Measurements from ENCODE around the gene FRMD4A.
"Not testable (repeated sequence)": the region's sequence is repeated elsewhere in the genome, so short reads cannot be mapped to it uniquely, and the experiment has no call there.

FRMD4A gene

DNA sequence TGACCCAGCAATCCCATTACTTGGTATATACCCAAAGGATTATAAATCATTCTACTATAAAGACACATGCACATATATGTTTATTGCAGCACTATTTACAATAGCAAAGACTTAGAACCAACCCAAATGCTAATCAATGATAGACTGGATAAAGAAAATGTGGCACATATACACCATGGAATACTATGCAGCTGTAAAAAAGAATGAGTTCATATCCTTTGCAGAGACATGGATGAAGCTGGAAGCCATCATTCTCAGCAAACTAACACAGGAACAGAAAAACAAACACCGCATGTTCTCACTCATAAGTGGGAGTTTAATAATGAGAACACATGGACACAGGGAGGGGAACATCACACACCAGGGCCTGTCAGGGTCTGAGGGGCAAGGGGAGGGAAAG lies 434.6 kb downstream of the FRMD4A start:
- DNase-seq, result not testable (repeated sequence)

DNA sequence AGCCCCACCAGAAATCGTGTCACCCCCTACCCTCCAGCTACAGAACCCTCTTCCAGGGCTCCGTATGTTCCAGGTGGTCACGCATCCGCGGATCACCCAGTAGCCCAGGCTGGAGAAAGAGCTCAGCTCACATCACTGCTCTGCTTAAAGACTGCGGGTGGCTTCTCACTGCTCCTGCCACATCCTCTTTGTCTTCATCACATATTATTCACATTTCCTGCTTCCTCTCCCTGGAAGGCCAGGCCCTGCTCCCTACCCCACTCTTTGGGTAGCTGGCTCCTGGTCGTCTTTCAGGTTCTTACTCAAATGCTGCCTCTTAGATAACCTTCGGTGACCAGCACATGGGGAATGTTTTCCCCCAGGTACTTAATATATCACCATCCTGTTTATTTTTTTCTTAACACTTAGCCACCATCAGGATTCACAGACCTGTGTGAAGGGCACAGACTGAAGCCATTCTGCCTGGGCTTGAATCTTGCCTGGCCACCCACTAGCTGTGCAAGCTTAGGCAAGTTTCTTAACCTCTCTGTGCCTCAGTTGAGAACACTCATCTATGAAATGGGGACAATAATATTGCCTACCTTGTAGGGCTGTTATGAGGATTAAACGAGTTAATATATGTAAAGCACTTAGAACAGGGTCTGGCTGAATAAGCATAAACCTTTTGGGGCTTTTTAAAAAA lies 436.2 kb downstream of the FRMD4A start:
- no peak for DNase-seq

DNA sequence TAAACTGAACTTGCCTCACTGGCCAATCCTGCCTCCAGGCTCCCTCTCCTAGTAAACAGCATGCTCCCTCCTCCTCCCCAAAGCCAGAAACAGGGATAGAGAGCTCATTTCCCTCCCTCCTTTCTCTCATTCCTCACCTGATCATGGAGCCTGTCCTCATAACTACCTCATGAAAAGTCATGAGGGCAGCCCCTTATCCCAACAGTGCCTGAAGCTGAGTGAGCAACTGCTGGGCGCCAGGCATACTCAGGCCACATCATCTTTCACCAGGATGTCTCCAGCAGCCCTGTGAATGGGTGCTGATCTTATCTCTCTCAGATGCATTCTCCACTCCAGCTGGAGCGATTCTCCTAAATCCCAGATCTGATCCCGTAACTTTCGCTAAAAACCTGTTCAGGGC lies 436.8 kb downstream of the FRMD4A start:
- no peak for DNase-seq

DNA sequence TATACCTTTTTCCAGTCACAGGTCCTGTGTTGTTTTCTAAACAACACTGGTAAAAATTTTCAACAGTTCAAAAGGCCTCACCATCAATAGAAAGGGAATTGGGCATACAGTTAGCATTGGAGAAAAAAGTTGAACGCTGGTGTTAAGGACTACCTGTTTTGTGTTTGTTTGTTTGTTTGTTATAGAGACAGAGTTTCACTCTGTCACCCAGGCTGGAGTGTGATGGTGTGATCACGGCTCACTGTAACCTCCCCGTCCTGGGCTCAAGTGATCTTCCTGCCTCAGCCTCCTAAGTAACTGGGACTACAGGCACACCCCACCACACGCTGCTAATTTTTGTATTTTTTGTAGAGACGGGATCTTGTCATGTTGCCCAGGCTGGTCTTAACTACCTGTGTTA lies 437.9 kb downstream of the FRMD4A start:
- no peak for DNase-seq

DNA sequence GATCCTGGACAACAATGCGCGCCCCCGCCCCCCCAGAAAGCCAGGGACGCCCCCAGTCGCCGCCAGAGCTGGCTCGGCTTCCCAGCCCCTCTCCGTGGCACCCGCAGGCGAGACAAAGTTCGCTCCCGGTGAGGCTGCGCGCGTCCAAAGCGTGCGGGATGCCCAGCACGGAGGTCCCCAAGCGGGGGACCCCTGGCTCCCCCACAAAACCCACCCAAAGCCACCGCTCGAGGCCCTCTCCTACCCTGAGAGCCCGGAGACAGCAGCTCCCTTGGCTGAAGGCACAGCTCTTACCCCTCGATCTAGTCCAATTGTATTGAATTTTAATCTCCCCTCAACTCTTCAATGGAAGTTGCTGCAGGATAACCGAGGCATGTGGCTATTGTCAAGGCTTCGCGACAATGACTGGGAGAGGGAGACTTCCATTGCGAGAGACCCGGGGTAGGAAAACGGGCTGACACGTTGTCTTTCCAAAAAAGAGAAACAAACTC lies 438.7 kb downstream of the FRMD4A start:
- no peak for DNase-seq

DNA sequence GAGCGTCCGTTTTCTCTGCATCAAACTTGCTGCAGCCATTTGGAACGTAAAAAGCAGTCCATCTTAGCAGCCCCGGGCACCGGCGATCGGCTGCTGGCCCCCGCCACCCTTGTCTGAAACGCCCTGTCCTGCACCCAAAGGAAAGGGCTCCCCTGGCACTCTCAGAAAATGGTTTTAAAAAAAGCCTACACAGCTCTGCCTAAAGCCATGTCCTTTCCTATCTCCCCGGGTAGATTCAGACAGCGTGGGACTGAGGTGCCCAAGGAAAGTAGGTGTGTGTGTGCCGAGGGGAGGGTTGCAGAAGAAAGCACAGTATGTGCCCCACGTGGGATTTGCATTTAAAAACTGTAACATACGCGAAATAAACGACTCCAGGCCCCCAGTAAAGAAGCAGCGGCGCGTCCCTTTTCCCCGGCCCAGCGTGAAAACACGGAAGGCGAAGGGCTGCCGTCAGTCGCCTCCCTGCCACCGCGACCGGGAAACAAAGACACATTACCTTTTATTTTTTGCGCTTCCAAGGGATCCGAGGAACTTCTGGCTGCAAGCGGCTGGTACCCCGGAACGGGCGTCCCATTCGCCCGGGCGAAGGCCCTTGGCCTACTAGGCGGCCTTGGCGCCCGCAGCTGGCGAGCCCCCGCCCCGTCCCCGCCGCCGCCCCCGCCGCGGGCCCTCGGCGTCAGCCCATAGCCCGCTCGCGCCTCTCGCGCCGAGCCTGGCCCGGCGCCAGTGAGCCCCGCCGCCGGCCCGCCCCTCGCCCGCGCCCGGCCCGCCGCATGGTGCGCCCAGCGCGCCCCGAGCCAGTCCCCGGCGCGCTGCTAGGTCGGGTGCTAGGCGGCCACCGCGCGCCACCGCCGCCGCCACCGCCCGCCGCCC lies 439.4 kb downstream of the FRMD4A start:
- DNase-seq, result no peak

DNA sequence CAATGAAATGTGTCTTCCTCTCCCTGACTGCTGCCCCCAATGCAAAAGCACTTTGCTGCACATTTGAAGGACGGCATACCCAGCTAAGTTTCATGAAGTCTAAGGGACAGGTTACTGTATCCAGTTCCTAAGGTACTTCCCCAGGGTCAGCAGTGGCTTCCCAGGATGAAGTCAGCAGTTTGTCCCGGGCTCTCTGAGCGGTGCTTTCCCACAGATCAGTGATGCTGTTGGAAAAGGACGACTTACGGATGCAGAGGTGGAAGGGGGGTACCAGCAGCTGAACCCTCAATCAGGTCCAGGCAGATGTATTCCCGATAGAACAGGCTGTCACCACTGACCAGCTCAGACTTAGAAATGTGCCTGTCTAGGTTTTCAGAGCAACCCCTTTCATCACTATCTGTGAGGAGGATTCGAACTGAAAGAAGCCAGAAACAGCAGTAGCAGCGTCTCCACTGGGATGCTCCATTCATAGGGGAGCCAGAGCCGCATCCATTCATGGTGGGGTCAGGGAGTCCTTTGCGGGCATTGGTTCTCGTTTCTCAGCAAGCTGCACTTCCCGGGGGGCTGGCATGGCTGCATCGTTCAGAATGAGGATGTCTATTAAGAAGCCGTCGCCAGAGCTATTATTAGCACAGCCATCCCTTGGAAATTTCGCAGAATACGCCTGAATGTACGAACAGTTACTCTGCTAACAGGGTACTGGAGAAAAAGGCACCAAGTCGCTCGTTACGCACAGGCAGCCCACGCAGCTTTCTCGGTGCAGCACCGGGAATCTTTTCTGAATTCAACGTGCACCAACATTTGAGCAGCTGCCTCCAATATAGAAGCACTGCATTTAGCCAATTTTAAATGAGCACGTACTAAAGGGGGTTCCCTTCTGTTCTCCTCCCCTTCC lies 440.2 kb downstream of the FRMD4A start:
- no peak for DNase-seq

DNA sequence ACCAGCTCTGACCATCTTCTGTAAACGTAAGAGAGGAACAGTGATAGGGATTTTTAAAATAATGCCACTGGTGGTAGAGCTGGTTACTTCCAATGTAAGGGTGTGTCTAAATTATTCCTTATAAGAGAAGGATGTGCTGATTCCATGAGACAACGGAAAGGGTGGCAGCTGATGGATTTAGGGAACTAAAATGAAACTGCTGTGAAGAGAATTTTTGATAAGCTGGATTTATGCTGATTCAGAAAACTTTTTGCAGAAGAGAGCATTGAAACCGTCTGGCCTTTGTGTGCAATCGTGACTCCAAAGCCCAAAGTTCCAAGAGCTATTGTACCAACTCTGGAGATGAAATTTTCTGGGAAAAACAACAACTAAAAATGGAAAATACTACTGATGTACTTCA lies 443.0 kb downstream of the FRMD4A start:
- no peak for DNase-seq

DNA sequence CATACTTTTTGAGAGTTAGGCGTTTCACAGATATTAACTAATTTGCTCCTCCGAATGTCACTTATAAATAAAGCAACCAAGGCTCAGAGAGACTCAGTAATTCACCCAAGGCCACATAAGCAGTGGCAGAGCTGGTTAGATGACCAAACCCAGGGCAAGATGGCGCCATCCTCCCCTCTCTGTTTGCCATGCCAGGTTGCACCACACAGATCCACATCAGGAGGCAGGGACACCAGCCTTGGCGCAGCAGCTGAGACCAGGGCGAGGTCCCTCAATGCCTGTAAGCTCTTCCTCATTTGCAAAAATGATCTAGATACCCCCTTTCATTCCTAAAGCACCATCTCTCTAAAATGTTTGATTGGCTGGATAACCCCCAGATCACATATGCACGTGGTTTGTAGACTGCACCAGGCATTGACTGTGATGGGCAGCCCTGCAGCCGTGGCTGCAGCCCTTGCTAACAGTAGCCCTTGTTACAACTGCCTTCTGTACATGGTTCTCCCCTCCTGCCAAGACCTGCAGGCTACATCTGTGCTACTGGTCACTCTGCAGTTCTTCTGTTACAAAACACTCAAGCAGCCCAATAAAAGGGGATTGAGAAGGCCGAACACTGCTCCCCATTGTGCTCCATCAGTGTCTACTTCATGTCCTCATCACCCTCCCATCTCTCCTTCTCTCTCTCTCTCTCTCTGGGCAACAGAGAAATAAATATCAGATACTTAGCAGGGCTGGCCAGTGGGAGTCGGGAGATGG lies 445.3 kb downstream of the FRMD4A start:
- DNase-seq, result no peak

DNA sequence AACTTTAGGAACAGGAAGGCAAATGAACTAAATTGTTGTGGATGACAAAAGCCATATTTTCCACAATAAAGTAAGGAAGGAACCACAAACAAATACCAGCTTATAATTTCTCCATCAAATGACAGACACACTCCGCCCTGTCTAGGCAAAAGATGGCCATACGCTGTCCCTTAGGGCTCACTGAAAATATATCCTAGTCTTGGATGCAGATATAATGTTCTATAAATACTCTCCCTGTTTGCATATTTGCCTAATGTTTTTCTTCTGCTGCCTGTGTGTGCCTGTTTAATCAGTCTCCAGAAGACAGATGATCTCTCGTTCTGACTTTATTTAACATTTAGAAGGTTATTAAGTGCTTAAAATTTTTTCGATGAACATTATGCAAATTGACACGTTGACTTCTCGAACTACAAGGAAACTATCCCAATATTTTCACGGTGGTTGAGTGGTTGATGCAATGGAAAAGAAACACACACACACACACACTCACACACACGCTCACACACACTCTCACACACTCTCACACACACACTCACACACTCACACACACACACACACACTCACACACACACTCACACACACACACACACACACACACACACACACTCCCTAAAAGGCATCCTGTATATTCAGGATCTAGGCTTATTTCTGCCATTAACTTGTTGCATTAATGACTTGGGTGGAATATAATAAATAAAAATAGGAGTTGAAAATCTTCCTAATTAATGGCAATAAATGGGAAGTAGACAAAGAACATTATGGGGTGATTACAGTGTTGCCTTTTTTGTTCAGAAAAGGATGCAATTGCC lies 446.9 kb downstream of the FRMD4A start:
- no peak for DNase-seq

DNA sequence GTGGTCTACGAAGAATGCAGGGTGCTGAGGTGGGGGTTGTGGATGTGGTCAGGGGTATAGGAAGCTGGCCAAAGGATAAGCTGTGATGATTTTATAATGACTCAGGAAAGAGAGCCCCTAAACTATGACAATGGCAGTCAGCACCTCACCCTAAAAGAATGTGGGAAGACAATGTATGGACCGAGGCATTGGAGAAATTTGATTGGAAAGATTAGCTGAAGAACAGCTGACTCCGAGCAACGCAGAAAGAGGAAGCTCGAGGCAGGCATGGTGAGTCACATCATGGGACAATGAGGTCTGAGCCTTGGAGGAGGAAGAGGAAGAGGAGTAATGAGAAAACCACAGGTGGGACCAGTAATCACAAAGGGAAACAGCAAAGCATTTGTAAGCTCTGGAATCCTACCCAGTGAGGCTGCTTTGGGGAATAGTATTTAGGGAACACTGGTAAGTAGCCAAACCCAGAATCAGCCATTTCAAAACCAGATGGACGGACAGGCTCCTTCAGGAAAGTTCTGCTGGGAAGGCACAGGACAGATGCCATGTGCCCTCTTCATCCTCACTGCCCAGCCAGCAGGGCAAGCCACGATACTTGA lies 448.5 kb downstream of the FRMD4A start:
- no peak for DNase-seq

DNA sequence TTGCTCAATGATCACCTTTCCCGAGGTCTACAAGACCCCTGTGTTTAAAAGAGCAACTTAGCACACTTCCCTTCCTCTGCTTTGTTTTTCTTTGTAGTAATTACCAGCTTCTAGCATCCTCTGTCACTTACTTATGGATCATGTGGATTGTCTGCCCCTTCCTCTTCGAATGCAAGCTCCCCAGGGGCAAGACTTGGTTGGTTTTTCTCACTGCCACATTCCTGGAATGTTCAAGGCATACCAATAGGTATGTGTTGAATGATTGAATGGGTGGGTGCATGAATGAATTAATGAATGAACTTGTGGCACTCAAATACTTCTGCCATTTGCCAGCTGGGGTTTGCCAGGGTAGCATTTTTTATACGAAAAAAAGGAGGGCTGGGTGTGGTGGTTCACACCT lies 450.0 kb downstream of the FRMD4A start:
- no peak for DNase-seq

DNA sequence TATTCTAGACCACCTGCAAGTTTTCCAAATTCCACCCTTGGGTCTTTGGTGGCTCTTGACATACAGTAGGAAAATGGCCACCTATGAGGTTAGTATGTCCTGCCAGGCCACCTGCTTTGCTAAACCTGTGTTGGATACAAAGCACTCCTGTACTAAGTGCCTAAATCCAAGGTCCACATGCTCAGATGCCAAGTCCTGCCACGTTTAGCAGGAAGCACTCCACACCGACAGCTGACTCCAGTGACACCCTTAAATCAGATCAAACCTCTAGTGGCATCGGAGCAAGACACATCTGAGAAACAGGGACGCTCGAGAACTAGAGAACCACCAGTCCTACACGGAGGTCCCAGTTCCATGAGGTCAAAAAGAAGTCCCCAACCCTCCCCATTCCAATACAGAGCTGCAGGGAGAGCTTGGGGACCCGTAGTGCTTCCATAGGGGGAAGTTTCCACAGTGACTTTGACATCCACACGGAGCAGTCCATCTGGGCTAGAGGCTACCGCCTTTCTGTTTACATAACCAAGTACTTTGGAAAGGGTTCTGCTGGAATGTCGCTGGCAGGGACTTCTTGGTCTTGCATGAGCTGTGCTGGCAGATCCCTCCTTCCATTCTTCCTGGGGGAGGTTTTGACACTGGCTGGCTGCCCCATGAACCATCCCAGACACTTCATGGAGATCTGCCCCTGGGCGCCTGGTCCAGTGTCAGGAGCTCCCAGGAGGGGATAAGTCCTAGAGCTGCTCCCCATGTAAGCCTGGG lies 453.4 kb downstream of the FRMD4A start:
- no peak for DNase-seq

DNA sequence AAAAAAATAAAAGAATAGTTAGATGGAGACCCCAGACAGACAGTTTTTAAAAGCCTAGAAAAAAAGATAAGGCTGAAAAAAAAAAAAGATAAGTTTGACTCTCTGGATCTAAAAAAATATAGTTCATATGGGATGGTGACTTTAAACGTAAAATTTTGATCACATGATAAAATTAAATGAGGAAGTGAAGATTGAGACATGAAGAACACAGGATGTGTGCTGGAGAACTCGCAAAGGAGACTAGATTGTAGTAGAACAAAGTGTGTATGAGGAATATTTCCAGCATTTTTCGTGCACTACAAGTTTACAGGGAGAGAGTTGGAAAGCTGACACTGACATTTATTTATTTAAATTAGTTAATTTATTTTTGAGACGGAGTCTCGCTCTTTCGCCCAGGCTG lies 457.5 kb downstream of the FRMD4A start:
- no peak for DNase-seq

DNA sequence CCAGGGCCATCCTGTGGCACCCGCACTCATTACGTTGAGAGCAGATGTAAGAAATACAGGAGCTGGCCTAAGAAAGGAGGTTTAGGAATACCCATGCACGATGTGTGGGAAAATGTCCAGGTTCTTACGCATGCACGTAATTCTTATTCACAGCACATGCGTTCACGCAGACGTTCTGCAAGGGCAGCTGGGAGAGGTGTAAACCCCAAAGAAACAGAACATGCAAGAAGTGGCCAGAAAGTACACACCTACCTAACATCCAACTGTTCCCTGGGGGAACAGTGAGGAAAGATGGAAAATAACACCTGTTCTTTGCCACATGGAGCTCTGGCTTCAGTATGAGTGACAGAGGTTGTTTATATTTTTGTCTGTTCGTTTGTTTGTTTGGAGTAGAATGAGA lies 458.3 kb downstream of the FRMD4A start:
- DNase-seq, result no peak

DNA sequence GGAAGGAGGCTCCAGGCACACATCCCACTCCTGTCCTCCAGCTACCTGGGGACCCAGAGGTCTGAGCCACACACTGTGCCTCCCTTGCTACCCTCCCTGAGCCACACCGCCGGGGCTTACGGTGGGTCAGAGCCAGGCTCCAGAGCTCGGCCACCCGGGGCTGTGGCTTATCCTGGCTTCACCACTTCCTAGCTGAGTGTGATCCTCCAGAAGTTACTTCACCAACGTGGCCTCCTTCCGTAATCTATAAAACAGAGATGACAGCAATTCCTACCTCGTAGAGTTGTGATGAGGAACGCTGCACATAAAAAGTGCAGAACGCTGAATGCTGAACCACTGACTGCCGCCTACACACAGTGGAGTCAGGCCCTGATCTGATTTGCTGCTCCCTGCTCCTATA lies 458.9 kb downstream of the FRMD4A start:
- no peak for DNase-seq

DNA sequence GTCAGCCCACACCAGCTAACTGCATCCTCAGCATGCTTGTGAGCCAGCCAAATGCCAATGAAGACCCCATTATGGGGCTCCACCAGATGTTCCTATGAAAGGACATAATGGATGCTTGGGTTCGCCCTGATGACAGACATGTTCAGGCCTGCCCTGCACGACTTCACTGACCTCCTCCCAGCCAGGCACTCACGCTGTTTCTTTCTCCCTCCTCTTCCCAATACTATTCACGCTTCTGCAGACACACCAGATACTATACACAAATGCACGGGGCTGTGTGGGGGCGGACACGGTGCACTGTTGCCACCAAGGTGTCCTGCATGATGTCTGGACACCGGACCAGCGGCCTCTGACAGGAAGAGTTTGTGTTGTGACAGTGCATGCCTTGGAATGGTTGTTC lies 459.7 kb downstream of the FRMD4A start:
- DNase-seq, result no peak

DNA sequence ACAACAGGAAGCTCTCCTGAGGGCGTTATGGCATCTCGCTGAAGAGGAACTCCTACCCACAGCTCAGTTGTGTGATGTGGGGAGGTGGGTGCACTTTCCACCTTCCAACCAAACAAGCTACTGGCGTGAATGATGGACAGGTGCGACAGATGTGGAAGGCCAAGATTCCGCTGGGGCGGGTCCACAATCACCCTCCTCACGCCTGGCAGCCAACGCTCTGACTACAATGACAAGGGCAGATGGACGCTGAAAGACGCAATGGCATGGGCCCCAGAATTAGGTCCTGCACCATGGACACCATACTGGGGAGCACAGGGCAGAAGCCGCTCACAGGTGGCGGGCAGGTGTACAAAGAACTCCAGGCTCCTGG lies 461.4 kb downstream of the FRMD4A start:
- DNase-seq, result no peak

DNA sequence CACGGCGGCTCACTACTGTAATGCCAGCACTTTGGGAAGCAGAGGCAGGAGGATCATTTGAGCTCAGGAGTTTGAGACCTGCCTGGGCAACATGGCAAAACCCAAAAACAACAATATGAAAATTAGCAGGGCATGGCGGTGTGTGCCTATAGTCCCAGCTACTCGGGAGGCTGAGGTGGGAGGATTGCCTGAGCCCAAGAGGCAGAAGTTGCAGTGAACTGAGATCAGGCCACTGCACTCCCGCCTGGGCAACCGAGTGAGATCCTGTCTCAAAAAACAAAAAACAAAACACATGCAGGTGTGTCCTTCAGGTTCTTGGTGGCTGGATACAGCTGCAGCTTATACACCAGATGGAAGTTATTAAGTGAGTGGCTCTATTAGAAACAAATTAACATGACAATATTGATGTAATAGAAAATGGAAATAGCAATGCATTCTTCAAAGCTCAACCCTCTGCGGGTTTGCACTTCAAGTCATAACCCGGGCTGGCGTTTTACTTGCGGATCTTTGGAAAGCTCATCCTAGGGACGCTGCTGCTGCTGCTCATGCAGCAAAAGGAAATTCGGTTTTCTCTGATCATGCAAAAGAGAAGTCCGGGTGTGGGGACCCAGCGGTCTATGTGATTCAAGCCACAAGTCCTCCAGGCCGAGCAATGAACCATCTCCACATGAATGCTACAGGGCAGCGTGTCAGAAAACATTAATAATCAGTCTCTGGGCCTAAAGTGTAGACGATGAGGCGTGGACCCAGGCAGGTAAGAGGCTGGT lies 462.0 kb downstream of the FRMD4A start:
- no peak for DNase-seq

DNA sequence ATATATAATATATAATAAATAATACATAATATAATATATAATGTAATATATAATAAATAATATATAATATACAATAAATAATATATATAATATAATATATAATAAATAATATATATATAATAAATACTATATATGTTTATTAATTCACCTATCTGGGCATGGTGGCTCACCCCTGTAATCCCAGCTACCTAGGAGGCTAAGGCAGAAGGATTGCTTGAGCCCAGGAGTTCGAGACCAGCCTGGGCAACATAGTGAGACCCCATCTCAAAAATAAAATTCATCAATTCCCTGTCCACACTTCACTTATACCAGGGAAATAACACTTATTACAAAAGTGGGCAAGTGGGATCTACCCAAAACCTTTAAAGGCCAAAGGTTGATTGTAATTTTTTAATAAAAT lies 462.9 kb downstream of the FRMD4A start:
- no peak for DNase-seq

Data from NCI-H187 treated with DMSO at 0.1 percent for 48 hours (cell line).